Sigmoid colon (tissue), 4 donors: ENCODE data around the gene TNRC6A.

Source experiments
- POLR2A ChIP-seq, 2 donors: fragments of 450-650 bp; IDR thresholded peaks; one replicate each; pipeline ENCODE4 v1.6.1; 2016; ENCODE audit warnings: antibody characterized with exemption in 2 of 2, mild to moderate bottlenecking in 2 of 2, moderate library complexity in 2 of 2
- POLR2AphosphoS5 ChIP-seq, 4 donors: sonication (generic); formaldehyde crosslinking; IDR thresholded peaks; one replicate each; pipeline ENCODE4 v1.6.1; 2017; ENCODE audit warnings: antibody characterized with exemption in 4 of 4
- TF ChIP-seq, protein P1 (sequence below), 4 experiments: fragments of 450-650 bp in 3 of 4; fragments of 200-600 bp in 1 of 4; IDR thresholded peaks; one replicate each; pipeline ENCODE4 v1.5.1; 2016 to 2019; ENCODE audit warnings: antibody characterized with exemption in 4 of 4, mild to moderate bottlenecking in 3 of 4, moderate library complexity in 2 of 4

DNA sequence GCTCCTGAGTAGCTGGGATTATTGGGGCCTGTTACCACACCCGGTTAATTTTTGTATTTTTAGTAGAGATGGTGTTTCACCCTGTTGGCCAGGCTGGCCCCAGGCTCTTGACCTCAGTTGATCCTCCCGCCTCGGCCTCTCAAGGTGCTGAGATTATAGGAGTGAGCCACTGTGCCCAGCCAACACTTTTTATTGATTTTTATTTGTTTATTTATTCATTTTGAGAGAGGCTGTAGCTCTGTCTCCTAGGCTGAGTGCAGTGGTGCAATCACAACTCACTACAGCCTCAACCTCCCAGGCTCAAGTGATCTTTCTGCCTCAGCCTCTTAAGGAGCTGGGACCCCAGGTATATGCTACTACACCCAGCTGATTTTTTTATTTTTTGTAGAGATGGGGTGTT is 54.7 kb downstream of the TNRC6A start:
- TF ChIP-seq, protein P1, sequence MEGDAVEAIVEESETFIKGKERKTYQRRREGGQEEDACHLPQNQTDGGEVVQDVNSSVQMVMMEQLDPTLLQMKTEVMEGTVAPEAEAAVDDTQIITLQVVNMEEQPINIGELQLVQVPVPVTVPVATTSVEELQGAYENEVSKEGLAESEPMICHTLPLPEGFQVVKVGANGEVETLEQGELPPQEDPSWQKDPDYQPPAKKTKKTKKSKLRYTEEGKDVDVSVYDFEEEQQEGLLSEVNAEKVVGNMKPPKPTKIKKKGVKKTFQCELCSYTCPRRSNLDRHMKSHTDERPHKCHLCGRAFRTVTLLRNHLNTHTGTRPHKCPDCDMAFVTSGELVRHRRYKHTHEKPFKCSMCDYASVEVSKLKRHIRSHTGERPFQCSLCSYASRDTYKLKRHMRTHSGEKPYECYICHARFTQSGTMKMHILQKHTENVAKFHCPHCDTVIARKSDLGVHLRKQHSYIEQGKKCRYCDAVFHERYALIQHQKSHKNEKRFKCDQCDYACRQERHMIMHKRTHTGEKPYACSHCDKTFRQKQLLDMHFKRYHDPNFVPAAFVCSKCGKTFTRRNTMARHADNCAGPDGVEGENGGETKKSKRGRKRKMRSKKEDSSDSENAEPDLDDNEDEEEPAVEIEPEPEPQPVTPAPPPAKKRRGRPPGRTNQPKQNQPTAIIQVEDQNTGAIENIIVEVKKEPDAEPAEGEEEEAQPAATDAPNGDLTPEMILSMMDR (IDR thresholded peaks at IDR 0.05) = no peak
- TF ChIP-seq POLR2AphosphoS5 (IDR thresholded peaks at IDR 0.05) (no peak), POLR2A (IDR thresholded peaks at IDR 0.05) (no peak)
